ENCODE measurements around the gene AGO1.

DNA sequence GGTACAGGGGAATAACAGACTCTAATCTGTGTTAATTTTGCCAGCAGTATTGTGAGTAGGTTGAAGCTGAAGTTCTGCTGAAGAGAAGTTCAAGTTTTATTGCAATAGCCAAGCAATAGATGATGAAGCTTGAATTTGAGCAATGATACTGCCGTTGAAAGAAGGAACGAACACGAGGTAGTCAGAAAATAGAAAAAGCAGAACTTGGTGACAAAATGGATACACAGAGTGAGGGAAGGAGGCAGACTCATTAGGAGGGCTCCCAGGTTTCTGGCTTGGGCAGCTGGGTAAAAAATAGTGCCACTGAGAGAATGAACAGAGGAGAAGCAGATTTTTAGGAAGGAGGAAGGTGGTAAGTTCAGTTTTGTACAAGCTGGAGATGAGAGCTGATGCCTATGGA is 22.3 kb upstream of the AGO1 start:
- TF ChIP-seq KDM1A (IDR thresholded peaks at IDR 0.05; ENCODE audit: borderline replicate concordance, low read length) (no peak), CTCF (IDR thresholded peaks at IDR 0.05; ENCODE audit: control extremely low read depth in 1 of 3, insufficient read depth in 1 of 3, low read depth in 1 of 3, low read length in 3 of 3) (no peak), POLR2A (IDR thresholded peaks at IDR 0.05; ENCODE audit: control extremely low read depth in 1 of 2, low read depth in 2 of 2, low read length in 2 of 2) (no peak), POLR2AphosphoS5 (IDR thresholded peaks at IDR 0.05; ENCODE audit: low read depth, low read length) (no peak), SRF (IDR thresholded peaks at IDR 0.05; ENCODE audit: low read depth, low read length) (no peak), HDAC2 (IDR thresholded peaks at IDR 0.05; ENCODE audit: borderline replicate concordance in 1 of 2, low read depth in 2 of 2, low read length in 2 of 2) (no peak)
